OCI-M2 (cell line): ENCODE results near the gene SHISA5.
"Not testable (repeated sequence)": the region's sequence is repeated elsewhere in the genome, so short reads cannot be mapped to it uniquely, and the experiment has no call there.

Source experiments
- DNase-seq: peaks from one replicate; lab custom pipeline; 2025; ENCODE audit not compliant: unreplicated experiment; lab: John Stamatoyannopoulos, UW

The SHISA5 gene

GRCh38 chr3:48478626-48479555 is 25.1 kb downstream of the SHISA5 start:
- DNase-seq: no peak

GRCh38 chr3:48477959-48478520 is 25.9 kb downstream of the SHISA5 start:
- DNase-seq: no peak

- no peak for DNase-seq
These were observed 27.4 kb downstream of the SHISA5 start for GRCh38 chr3:48476426-48477053.

- no peak for DNase-seq
These were observed 28.8 kb downstream of the SHISA5 start for GRCh38 chr3:48475188-48475587.

GRCh38 chr3:48474619-48475018 is 29.4 kb downstream of the SHISA5 start:
- DNase-seq: no peak

- DNase-seq: not testable (repeated sequence)
These were observed 29.9 kb downstream of the SHISA5 start for GRCh38 chr3:48474031-48474430.

GRCh38 chr3:48473617-48473952 is 30.4 kb downstream of the SHISA5 start:
- DNase-seq: no peak

GRCh38 chr3:48472923-48473616 is 30.9 kb downstream of the SHISA5 start:
- peak; percentile 59 for DNase-seq

GRCh38 chr3:48472673-48472922 is 31.4 kb downstream of the SHISA5 start:
- no peak for DNase-seq

- DNase-seq: no peak
These were observed 33.7 kb downstream of the SHISA5 start for GRCh38 chr3:48470286-48470685.

- no peak for DNase-seq
These were observed 34.7 kb downstream of the SHISA5 start for GRCh38 chr3:48469046-48469915.

GRCh38 chr3:48468329-48468731 is 35.6 kb downstream of the SHISA5 start:
- DNase-seq: no peak

GRCh38 chr3:48467473-48468267 is 36.3 kb downstream of the SHISA5 start:
- DNase-seq: no peak

- DNase-seq: no peak
These were observed 36.9 kb downstream of the SHISA5 start for GRCh38 chr3:48467110-48467454.

- no peak for DNase-seq
These were observed 37.4 kb downstream of the SHISA5 start for GRCh38 chr3:48466386-48467109.

- no peak for DNase-seq
These were observed 38.2 kb downstream of the SHISA5 start for GRCh38 chr3:48465531-48466378.

GRCh38 chr3:48465237-48465530 is 38.8 kb downstream of the SHISA5 start:
- DNase-seq: no peak

GRCh38 chr3:48464713-48465221 is 39.2 kb downstream of the SHISA5 start:
- no peak for DNase-seq

GRCh38 chr3:48463703-48464102 is 40.3 kb downstream of the SHISA5 start:
- DNase-seq: no peak
